HUES64 (cell line): ENCODE results near the gene ADAM12.

Experiments
- H3K27ac ChIP-seq: 2 replicates; pipeline ENCODE4 v1.7.0; 2013; ENCODE audit warnings: low read depth, low read length, inconsistent platforms
- H3K27me3 ChIP-seq: 2 replicates; pipeline ENCODE4 v1.6.1; 2013; ENCODE audit warnings: mild to moderate bottlenecking, low read length; ENCODE audit not compliant: insufficient read depth
- H3K36me3 ChIP-seq: 2 replicates; pipeline ENCODE4 v1.6.1; 2013; ENCODE audit warnings: mild to moderate bottlenecking, low read length; ENCODE audit not compliant: insufficient read depth
- H3K4me1 ChIP-seq: 2 replicates; pipeline ENCODE4 v1.6.1; 2013; ENCODE audit warnings: mild to moderate bottlenecking, low read length, moderate library complexity; ENCODE audit not compliant: insufficient read depth
- H3K4me3 ChIP-seq: 2 replicates; pipeline ENCODE4 v1.5.1; 2013; ENCODE audit warnings: mild to moderate bottlenecking, low read length, moderate library complexity
- H3K9ac ChIP-seq: 2 replicates; pipeline ENCODE4 v1.6.1; 2013; ENCODE audit warnings: mild to moderate bottlenecking, low read depth, low read length
- H3K9me3 ChIP-seq: 2 replicates; pipeline ENCODE4 v1.6.1; 2013; ENCODE audit warnings: low read depth, low read length; ENCODE audit not compliant: insufficient read depth
- WGBS: fragments of 150-250, 120-280 bp; methylation state at CpG from one replicate; pipeline ENCODE4 v1.1.7; 2013; ENCODE audit warnings: missing lambda C conversion rate; 5-methylcytosine and 5-hydroxymethylcytosine counted together

Gene ADAM12

GRCh38 chr10:126123466-126123865 is 264.8 kb downstream of the ADAM12 start:
- Histone ChIP-seq H3K27me3 (peaks cover 3% of the 10 kb centered on the region; the same call in 1 of the 2 replicates), H3K4me3 (no peak overlapping the region), H3K36me3 (no peaks in the 10 kb centered on the region), H3K9ac (no peak overlapping the region), H3K9me3 (no peaks in the 10 kb centered on the region), H3K4me1 (peaks cover 16% of the 10 kb centered on the region), H3K27ac (peak overlapping the region; percentile 50; the same call in 1 of the 2 replicates)
- 51% methylated on average over 10 of the region's 10 CpGs for WGBS

GRCh38 chr10:126122881-126123280 is 265.4 kb downstream of the ADAM12 start:
- Histone ChIP-seq H3K27me3 (peaks cover 3% of the 10 kb centered on the region; the same call in 1 of the 2 replicates), H3K36me3 (no peaks in the 10 kb centered on the region), H3K4me3 (no peak overlapping the region), H3K4me1 (peaks cover 16% of the 10 kb centered on the region), H3K27ac (no peak overlapping the region), H3K9ac (no peak overlapping the region), H3K9me3 (no peaks in the 10 kb centered on the region)
- WGBS: no CpG with 5 or more reads among the region's 1 CpG

- no peak overlapping the region for H3K27ac ChIP-seq
- no peaks in the 10 kb centered on the region for H3K9me3 ChIP-seq
- no peak overlapping the region for H3K4me3 ChIP-seq
- peaks cover 35% of the 10 kb centered on the region for H3K4me1 ChIP-seq
- H3K27me3 ChIP-seq: peaks cover 3% of the 10 kb centered on the region; the same call in 1 of the 2 replicates
- H3K9ac ChIP-seq: no peak overlapping the region
- WGBS: 85% methylated on average over 3 of the region's 3 CpGs
- no peaks in the 10 kb centered on the region for H3K36me3 ChIP-seq
These were observed 268.7 kb downstream of the ADAM12 start for GRCh38 chr10:126119599-126119998.

- WGBS: 90% methylated on average over 4 of the region's 4 CpGs
- H3K27ac ChIP-seq: no peak overlapping the region
- H3K27me3 ChIP-seq: peaks cover 3% of the 10 kb centered on the region; the same call in 1 of the 2 replicates
These were observed 269.8 kb downstream of the ADAM12 start for GRCh38 chr10:126118476-126118875.

GRCh38 chr10:126117196-126117595 is 271.1 kb downstream of the ADAM12 start:
- Histone ChIP-seq H3K4me3 (no peak overlapping the region), H3K27ac (no peak overlapping the region), H3K36me3 (no peaks in the 10 kb centered on the region), H3K4me1 (peaks cover 25% of the 10 kb centered on the region), H3K9me3 (no peaks in the 10 kb centered on the region), H3K9ac (no peak overlapping the region), H3K27me3 (no peaks in the 10 kb centered on the region)
- WGBS: 98% methylated on average over 3 of the region's 3 CpGs

More at GRCh38 chr10:126118476-126118875, 269.8 kb downstream of the ADAM12 start:
- Histone ChIP-seq H3K36me3 (no peaks in the 10 kb centered on the region), H3K4me3 (no peak overlapping the region), H3K4me1 (peaks cover 32% of the 10 kb centered on the region), H3K9ac (no peak overlapping the region), H3K9me3 (no peaks in the 10 kb centered on the region)

- 64% methylated on average over 6 of the region's 6 CpGs for WGBS
- Histone ChIP-seq H3K9me3 (no peaks in the 10 kb centered on the region), H3K4me1 (peaks cover 25% of the 10 kb centered on the region), H3K27me3 (no peaks in the 10 kb centered on the region), H3K4me3 (no peak overlapping the region), H3K27ac (no peak overlapping the region; the same call in 1 of the 2 replicates), H3K9ac (no peak overlapping the region), H3K36me3 (no peaks in the 10 kb centered on the region)
These were observed 272.4 kb downstream of the ADAM12 start for GRCh38 chr10:126115886-126116285.

- Histone ChIP-seq H3K9me3 (no peaks in the 10 kb centered on the region), H3K27ac (0 out of 2 replicates have a peak overlapping the region, but pooled peaks have one; percentile 5), H3K9ac (no peak overlapping the region), H3K27me3 (no peaks in the 10 kb centered on the region), H3K36me3 (no peaks in the 10 kb centered on the region), H3K4me1 (peaks cover 25% of the 10 kb centered on the region), H3K4me3 (no peak overlapping the region)
- WGBS: 72% methylated on average over 8 of the region's 8 CpGs
These were observed 273.3 kb downstream of the ADAM12 start for GRCh38 chr10:126114884-126115555.

- H3K9ac ChIP-seq: no peak overlapping the region
- H3K4me3 ChIP-seq: no peak overlapping the region
- H3K9me3 ChIP-seq: no peaks in the 10 kb centered on the region
- H3K4me1 ChIP-seq: peaks cover 23% of the 10 kb centered on the region
- WGBS: 90% methylated on average over 6 of the region's 6 CpGs
- H3K36me3 ChIP-seq: no peaks in the 10 kb centered on the region
- no peaks in the 10 kb centered on the region for H3K27me3 ChIP-seq
- no peak overlapping the region for H3K27ac ChIP-seq
These were observed 276.8 kb downstream of the ADAM12 start for GRCh38 chr10:126111516-126111915.

- H3K27ac ChIP-seq: no peak overlapping the region
- H3K27me3 ChIP-seq: no peaks in the 10 kb centered on the region
- H3K9ac ChIP-seq: no peak overlapping the region
- no peaks in the 10 kb centered on the region for H3K36me3 ChIP-seq
- H3K9me3 ChIP-seq: no peaks in the 10 kb centered on the region
- peaks cover 15% of the 10 kb centered on the region for H3K4me1 ChIP-seq
- WGBS: 81% methylated on average over 3 of the region's 5 CpGs
- H3K4me3 ChIP-seq: no peak overlapping the region
These were observed 277.6 kb downstream of the ADAM12 start for GRCh38 chr10:126110489-126111180.

GRCh38 chr10:126109893-126110292 is 278.4 kb downstream of the ADAM12 start:
- Histone ChIP-seq H3K36me3 (no peaks in the 10 kb centered on the region), H3K27me3 (no peaks in the 10 kb centered on the region), H3K9ac (no peak overlapping the region), H3K9me3 (no peaks in the 10 kb centered on the region), H3K27ac (no peak overlapping the region), H3K4me3 (no peak overlapping the region), H3K4me1 (peaks cover 7% of the 10 kb centered on the region)
- 94% methylated on average over 5 of the region's 5 CpGs for WGBS

- H3K36me3 ChIP-seq: no peaks in the 10 kb centered on the region
- no peak overlapping the region for H3K27ac ChIP-seq
- H3K4me3 ChIP-seq: no peak overlapping the region
- no peak overlapping the region for H3K9ac ChIP-seq
- no peaks in the 10 kb centered on the region for H3K9me3 ChIP-seq
- 93% methylated on average over 4 of the region's 4 CpGs for WGBS
- H3K27me3 ChIP-seq: no peaks in the 10 kb centered on the region
- peaks cover under 1% of the 10 kb centered on the region; the same call in 1 of the 2 replicates for H3K4me1 ChIP-seq
These were observed 279.6 kb downstream of the ADAM12 start for GRCh38 chr10:126108693-126109092.
